Measurements from ENCODE around the gene IRF6.
"Not testable (repeated sequence)": the region's sequence is repeated elsewhere in the genome, so short reads cannot be mapped to it uniquely, and the experiment has no call there.

The IRF6 gene

GRCh38 chr1:209823143-209824041 lies 17.4 kb upstream of the IRF6 start:
- DNase-seq (ENCODE audit: low read depth in 2 of 2, low spot score in 1 of 2), result no peak

DNA sequence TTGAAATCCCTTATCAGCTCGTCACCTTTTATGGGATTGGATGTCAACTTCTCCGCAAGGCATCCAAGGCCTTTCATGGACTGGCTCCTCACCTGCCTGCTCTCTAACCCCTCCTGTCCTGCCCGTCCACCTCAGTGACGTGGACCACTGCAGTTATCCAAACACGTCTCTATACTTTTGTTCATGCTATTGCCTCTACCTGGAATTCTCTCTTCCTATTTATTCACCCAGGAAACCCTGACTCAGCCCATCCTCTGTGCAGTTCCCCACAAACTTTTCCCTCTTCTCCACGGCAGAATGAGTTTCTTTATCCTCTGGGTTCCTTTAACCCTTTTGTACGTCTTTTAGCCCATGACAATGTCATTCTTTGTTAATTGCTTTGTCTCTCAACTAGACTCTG lies 16.8 kb upstream of the IRF6 start:
- DNase-seq (ENCODE audit: low read depth in 2 of 2, low spot score in 1 of 2), result no peak

DNA sequence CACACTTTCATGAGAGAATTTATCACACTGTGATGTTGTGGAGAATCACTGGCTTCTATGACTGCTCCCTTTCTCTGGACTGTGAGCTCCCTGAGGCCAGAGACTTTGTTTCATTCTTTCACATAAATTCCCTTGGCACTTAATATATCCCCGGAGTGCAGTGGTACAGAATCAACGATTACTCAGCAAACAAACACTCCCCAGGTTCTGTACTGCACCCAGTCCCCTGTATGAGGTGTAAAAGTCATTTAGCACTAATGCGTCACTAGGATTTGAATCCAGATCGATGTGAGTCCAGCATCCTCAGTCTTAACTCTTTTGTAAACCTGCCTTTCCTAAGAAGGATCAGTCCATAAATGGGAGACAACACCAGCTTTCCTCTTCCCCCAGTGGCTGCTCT lies 15.0 kb upstream of the IRF6 start:
- DNase-seq (ENCODE audit: low read depth in 2 of 2, low spot score in 1 of 2), result no peak

DNA sequence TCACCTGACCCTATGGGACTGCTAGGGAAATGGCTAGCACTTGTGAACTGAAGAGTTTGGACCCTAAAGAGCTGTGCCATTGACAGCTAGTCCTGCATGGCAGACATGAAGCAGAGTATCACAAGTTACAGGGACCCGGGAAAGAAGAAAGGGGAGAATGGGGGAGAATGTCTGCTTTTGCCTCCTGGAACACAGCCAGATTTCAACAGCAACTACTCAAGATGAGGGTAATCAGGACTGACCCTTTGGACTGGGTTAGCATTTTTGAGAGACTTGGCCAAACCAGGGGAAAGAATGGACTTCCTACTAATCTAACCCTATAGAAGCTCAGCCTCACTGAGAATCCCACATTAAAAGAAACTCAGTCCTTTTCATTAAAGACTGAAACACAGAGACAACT lies 13.1 kb upstream of the IRF6 start:
- DNase-seq (ENCODE audit: low read depth in 2 of 2, low spot score in 1 of 2), result no peak

GRCh38 chr1:209817691-209818090 lies 11.7 kb upstream of the IRF6 start:
- DNase-seq (ENCODE audit: low read depth in 2 of 2, low spot score in 1 of 2), result no peak

GRCh38 chr1:209816923-209817322 lies 11.0 kb upstream of the IRF6 start:
- DNase-seq (ENCODE audit: low read depth in 2 of 2, low spot score in 1 of 2), result no peak

DNA sequence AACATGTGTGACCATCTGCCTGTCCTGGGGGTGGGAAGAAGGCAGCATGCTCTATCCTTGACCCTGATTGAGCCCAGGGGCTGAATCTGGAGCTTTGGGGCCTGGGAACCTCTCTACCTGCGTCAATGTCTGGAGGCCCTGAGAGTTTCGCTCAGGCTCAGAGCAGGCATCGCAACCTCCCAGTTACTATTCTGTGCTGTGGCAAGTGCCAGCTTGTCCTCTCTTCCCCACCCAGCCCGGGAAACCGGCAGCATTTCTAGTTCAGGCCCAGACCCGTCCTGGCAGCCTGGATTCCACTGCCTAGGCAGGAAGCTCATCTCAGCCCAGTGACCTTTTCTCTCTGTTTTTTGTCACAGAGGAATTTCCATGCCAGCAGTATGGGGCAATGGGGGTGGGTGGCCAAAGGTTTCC lies 10.0 kb upstream of the IRF6 start:
- no peak for DNase-seq (ENCODE audit: low read depth in 2 of 2, low spot score in 1 of 2)

DNA sequence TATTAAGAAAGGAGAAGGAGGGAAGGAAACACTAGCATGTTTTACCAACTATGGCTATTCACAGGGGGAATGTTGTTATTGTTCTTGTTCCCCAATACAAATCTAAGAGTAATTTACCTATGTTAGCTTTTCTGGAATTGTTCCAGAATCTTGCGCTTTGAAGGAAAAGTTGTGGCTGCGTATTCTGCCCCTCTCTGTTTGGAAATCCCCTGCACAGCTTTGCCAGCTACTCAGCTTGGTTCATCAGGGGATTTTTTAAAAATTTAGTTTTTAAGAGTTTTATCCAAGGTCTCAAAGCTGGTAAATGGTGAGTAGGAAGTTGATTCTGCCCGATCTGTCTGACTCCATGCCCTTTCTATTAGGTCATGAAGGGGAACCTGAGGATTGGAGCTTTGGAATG lies 9.5 kb upstream of the IRF6 start:
- DNase-seq (ENCODE audit: low read depth in 2 of 2, low spot score in 1 of 2), result no peak

DNA sequence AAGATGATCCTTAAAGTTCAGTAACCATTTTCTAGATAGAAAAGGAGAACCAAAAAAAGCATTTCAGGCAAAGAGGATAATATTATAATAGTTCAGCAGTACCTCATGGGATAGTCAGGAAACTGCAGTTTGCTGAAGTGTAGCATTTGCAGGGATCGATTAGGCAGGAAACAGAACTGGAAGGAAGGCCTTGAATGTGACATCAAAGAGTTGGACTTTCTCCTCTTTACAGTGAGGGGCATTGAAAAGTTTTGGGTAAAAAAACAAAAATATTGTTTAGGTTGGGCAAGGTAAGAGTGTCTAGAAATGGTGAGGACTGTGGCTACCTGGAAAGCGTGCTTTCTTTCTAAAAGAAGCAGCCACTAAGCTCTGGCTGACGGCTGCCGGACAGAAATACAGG lies 8.0 kb upstream of the IRF6 start:
- no peak for DNase-seq (ENCODE audit: low read depth in 2 of 2, low spot score in 1 of 2)

GRCh38 chr1:209810783-209811182 lies 4.8 kb upstream of the IRF6 start:
- no peak for DNase-seq (ENCODE audit: low read depth in 2 of 2, low spot score in 1 of 2)

DNA sequence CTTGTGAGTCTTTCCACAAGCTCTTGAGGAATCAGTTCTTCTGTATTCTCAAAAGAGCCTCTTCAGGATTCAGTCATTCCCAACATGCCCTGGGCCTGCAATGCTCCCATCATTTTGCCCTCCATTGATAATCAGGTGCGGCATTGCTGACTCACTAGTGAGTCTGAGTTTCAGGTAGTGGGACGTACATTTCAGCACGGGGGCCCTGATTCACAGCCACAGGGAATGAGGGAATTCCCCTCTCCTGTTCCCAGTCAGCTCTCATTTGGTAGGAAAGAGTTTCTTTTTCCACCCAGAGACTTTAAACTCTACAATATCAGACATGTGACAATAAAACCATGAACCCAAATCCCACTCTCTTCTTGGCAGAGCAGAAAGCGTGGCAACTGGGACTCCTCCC lies 3.7 kb upstream of the IRF6 start:
- no peak for DNase-seq (ENCODE audit: low read depth in 2 of 2, low spot score in 1 of 2)

- DNase-seq (ENCODE audit: low read depth in 2 of 2, low spot score in 1 of 2), result no peak
These were observed 2.2 kb upstream of the IRF6 start for GRCh38 chr1:209808059-209808581.

GRCh38 chr1:209807509-209807908 lies 1.6 kb upstream of the IRF6 start:
- no peak for DNase-seq (ENCODE audit: low read depth in 2 of 2, low spot score in 1 of 2)

DNA sequence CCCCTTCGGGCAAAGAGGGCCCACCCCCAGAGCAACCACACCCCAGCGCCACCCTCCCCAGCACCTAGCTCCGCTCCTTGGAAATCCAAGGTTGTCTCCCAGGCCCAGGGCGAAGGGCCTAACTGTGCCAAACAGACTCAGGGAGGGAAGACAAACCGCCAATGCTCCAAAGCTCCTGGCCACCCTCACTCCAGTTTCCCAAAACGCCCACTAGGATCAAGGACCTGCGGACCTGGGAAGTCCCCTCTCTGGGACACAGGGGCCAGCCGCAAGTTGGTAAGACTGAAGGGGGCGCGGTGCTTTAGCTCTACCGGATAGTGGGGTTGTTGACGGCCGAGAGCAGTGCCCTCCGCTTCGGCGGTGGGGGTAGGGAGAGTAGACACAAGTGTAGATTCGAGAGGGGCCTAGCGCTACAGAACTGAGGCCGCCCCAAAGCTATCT lies 581 bp downstream of the IRF6 start:
- no peak for DNase-seq (ENCODE audit: low read depth in 2 of 2, low spot score in 1 of 2)

GRCh38 chr1:209803568-209803967 lies 2.4 kb downstream of the IRF6 start:
- DNase-seq (ENCODE audit: low read depth in 2 of 2, low spot score in 1 of 2), result no peak

DNA sequence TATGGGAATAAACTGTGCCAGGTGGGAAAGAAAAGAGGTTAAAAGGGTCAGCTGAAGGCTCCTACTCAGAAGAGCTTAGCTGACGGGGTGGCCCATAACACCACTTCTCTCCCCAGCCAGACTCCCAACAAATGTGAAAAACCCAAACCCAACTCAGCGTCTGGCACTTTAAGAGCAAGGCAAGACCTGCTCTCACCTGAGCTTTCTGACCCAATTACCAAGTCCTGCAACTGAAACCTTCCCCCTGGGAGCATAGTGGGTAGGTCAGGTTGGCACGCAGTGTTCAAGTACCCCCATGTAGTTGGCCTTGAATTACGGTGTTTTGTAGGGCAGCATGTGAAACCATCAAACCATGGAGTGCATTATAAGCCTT lies 3.2 kb downstream of the IRF6 start:
- no peak for DNase-seq (ENCODE audit: low read depth in 2 of 2, low spot score in 1 of 2)

- no peak for DNase-seq (ENCODE audit: low read depth in 2 of 2, low spot score in 1 of 2)
These were observed 3.7 kb downstream of the IRF6 start for GRCh38 chr1:209802117-209802779.

GRCh38 chr1:209800984-209801834 lies 4.7 kb downstream of the IRF6 start:
- no peak for DNase-seq (ENCODE audit: low read depth in 2 of 2, low spot score in 1 of 2)

- no peak for DNase-seq (ENCODE audit: low read depth in 2 of 2, low spot score in 1 of 2)
These were observed 7.8 kb downstream of the IRF6 start for GRCh38 chr1:209797978-209798639.

GRCh38 chr1:209793711-209794110 lies 12.2 kb downstream of the IRF6 start:
- DNase-seq (ENCODE audit: low read depth in 2 of 2, low spot score in 1 of 2), result not testable (repeated sequence)

- no peak for DNase-seq (ENCODE audit: low read depth in 2 of 2, low spot score in 1 of 2)
These were observed 14.0 kb downstream of the IRF6 start for GRCh38 chr1:209791920-209792319.
